ENCODE results near the gene HOXB9. TPM values are rescaled to one million over a fixed set of nuclear protein-coding genes. Genes with fewer than 3 reads are reported as not detected.

The HOXB9 gene
- total and polyA plus RNA-seq, 2 experiments from 2014 or later, result 1.5 to 2.5 TPM

- TF ChIP-seq CTCF (IDR thresholded peaks at IDR 0.05; ENCODE audit: poor library complexity), result no peak
- peak; percentile 41 for TF ChIP-seq EZH2 (IDR thresholded peaks at IDR 0.05; ENCODE audit: borderline replicate concordance)
- TF ChIP-seq EZH2phosphoT487 (IDR thresholded peaks at IDR 0.05; ENCODE audit: low read depth, severe bottlenecking, unreplicated experiment), result peak; percentile 45
- DNase-seq (ENCODE audit: low spot score), result no peak
- H3K4me1 ChIP-seq (ENCODE audit: insufficient read depth), result no peaks in the 10 kb centered on the region
- 18% methylated on average over 23 of the region's 23 CpGs for WGBS (ENCODE audit: low lambda C conversion rate, missing lambda C conversion rate)
- H3K4me3 ChIP-seq, result no peak within 1 kb of the TSS
- H3K27me3 ChIP-seq, result peaks cover 93% of the 10 kb centered on the region
- H3K9me3 ChIP-seq (ENCODE audit: low read depth), result no peaks in the 10 kb centered on the region
- no peaks in the 10 kb centered on the region for H3K36me3 ChIP-seq (replicated peaks; ENCODE audit: insufficient read depth, low read depth)
- H2AFZ ChIP-seq, result peak within 1 kb of the TSS; percentile 1
- no peaks in the 10 kb centered on the region for H4K20me1 ChIP-seq (ENCODE audit: insufficient read depth, poor library complexity, severe bottlenecking)
- H3K9me2 ChIP-seq (replicated peaks; ENCODE audit: insufficient read depth), result no peaks in the 10 kb centered on the region
- H3K79me2 ChIP-seq, result peaks cover 13% of the 10 kb centered on the region
- H3K27ac ChIP-seq, result peak within 1 kb of the TSS; percentile 30
- peak within 1 kb of the TSS; percentile 93 for H3K4me2 ChIP-seq
Observed at GRCh38 chr17:48589831-48590606, 36.1 kb downstream of the HOXB9 start, which contains the start of gene HOXB3. Gene HOXB3, minus strand, starts transcription at chr17:48590241. Its CDS starts 37,767 bp downstream, at chr17:48552474.

GRCh38 chr17:48589060-48589830 lies 36.9 kb downstream of the HOXB9 start:
- Histone ChIP-seq H4K20me1 (ENCODE audit: insufficient read depth, poor library complexity, severe bottlenecking) (no peaks in the 10 kb centered on the region), H3K27ac (peak overlapping the region; percentile 25), H3K27me3 (peaks cover 89% of the 10 kb centered on the region), H3K4me3 (no peak overlapping the region), H2AFZ (peak overlapping the region; percentile 1), H3K36me3 (replicated peaks; ENCODE audit: insufficient read depth, low read depth) (no peaks in the 10 kb centered on the region), H3K9me3 (ENCODE audit: low read depth) (no peaks in the 10 kb centered on the region), H3K4me1 (ENCODE audit: insufficient read depth) (no peaks in the 10 kb centered on the region), H3K79me2 (peaks cover 13% of the 10 kb centered on the region), H3K9me2 (replicated peaks; ENCODE audit: insufficient read depth) (no peaks in the 10 kb centered on the region), H3K4me2 (peak overlapping the region; percentile 93)
- WGBS (ENCODE audit: low lambda C conversion rate, missing lambda C conversion rate), result 12% methylated on average over 10 of the region's 10 CpGs
- DNase-seq (ENCODE audit: low spot score), result no peak
- TF ChIP-seq EZH2 (IDR thresholded peaks at IDR 0.05; ENCODE audit: borderline replicate concordance) (peak; percentile 67), CTCF (IDR thresholded peaks at IDR 0.05; ENCODE audit: poor library complexity) (no peak), EZH2phosphoT487 (IDR thresholded peaks at IDR 0.05; ENCODE audit: low read depth, severe bottlenecking, unreplicated experiment) (peak; percentile 24)

- peak overlapping the region; percentile 93 for H3K4me2 ChIP-seq
- H3K27ac ChIP-seq, result no peak overlapping the region
- H3K4me3 ChIP-seq, result no peak overlapping the region
- TF ChIP-seq CTCF (IDR thresholded peaks at IDR 0.05; ENCODE audit: poor library complexity), result no peak
- no peak for TF ChIP-seq EZH2 (IDR thresholded peaks at IDR 0.05; ENCODE audit: borderline replicate concordance)
- no peak for TF ChIP-seq EZH2phosphoT487 (IDR thresholded peaks at IDR 0.05; ENCODE audit: low read depth, severe bottlenecking, unreplicated experiment)
- no peaks in the 10 kb centered on the region for H3K9me2 ChIP-seq (replicated peaks; ENCODE audit: insufficient read depth)
- H3K79me2 ChIP-seq, result peaks cover 13% of the 10 kb centered on the region
- peaks cover 92% of the 10 kb centered on the region for H3K27me3 ChIP-seq
- no peak for DNase-seq (ENCODE audit: low spot score)
- no peaks in the 10 kb centered on the region for H3K36me3 ChIP-seq (replicated peaks; ENCODE audit: insufficient read depth, low read depth)
- H3K4me1 ChIP-seq (ENCODE audit: insufficient read depth), result no peaks in the 10 kb centered on the region
- H4K20me1 ChIP-seq (ENCODE audit: insufficient read depth, poor library complexity, severe bottlenecking), result no peaks in the 10 kb centered on the region
- no peaks in the 10 kb centered on the region for H3K9me3 ChIP-seq (ENCODE audit: low read depth)
- 43% methylated on average over 2 of the region's 2 CpGs for WGBS (ENCODE audit: low lambda C conversion rate, missing lambda C conversion rate)
- H2AFZ ChIP-seq, result no peak overlapping the region
Observed at GRCh38 chr17:48588528-48588927, 37.6 kb downstream of the HOXB9 start.

Measured in hepatocyte (in vitro differentiated cells).